ENCODE measurements around the gene MISP.

DNA sequence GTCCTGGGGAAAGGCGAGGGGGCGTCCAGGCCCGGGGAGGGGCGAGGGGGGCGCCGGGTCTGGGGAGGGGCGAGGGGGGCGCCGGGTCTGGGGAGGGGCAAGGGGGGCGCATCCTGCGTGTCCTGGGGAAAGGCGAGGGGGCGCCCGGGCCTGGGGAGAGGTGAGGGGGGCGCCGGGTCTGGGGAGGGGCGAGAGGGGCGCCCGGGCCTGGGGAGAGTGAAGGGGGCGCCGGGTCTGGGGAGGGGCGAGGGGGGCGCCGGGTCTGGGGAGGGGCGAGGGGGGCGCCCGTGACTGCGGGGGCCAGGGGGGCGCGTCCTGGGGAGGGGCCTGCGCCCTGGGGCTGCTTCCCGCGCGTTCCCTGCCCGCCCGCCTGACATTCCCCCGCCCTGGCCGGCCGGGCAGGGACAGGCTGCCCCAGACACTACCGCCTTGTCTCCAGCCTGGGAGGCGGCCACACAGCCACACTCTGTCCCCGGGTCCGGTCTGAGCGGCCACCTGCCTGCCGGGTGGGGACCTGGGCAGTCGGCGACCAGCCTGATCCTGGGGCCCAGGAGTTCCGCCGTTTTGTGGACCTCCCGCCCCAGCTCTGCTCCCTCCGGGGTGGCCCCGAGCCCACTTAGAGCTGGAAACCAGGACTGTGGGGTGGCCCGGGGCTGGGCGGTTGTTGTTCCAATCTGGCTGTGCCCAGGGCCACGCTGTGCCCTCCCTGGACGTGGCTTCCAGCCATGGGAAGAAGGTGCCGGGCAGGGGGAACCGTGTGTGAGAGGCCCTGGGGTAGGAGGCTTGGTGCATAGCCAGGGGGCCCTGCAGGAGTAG, 30.4 kb upstream of the MISP start:
- no peak for TF ChIP-seq TAF1 (IDR thresholded peaks at IDR 0.05; ENCODE audit: low read depth)
- no peak for TF ChIP-seq CEBPB (IDR thresholded peaks at IDR 0.05)
- TF ChIP-seq CREB1 (IDR thresholded peaks at IDR 0.05; ENCODE audit: low read depth): no peak
- no peak for TF ChIP-seq TEAD4 (IDR thresholded peaks at IDR 0.05)
- TF ChIP-seq EP300 (IDR thresholded peaks at IDR 0.05; ENCODE audit: borderline replicate concordance): no peak
- TF ChIP-seq, protein P1, sequence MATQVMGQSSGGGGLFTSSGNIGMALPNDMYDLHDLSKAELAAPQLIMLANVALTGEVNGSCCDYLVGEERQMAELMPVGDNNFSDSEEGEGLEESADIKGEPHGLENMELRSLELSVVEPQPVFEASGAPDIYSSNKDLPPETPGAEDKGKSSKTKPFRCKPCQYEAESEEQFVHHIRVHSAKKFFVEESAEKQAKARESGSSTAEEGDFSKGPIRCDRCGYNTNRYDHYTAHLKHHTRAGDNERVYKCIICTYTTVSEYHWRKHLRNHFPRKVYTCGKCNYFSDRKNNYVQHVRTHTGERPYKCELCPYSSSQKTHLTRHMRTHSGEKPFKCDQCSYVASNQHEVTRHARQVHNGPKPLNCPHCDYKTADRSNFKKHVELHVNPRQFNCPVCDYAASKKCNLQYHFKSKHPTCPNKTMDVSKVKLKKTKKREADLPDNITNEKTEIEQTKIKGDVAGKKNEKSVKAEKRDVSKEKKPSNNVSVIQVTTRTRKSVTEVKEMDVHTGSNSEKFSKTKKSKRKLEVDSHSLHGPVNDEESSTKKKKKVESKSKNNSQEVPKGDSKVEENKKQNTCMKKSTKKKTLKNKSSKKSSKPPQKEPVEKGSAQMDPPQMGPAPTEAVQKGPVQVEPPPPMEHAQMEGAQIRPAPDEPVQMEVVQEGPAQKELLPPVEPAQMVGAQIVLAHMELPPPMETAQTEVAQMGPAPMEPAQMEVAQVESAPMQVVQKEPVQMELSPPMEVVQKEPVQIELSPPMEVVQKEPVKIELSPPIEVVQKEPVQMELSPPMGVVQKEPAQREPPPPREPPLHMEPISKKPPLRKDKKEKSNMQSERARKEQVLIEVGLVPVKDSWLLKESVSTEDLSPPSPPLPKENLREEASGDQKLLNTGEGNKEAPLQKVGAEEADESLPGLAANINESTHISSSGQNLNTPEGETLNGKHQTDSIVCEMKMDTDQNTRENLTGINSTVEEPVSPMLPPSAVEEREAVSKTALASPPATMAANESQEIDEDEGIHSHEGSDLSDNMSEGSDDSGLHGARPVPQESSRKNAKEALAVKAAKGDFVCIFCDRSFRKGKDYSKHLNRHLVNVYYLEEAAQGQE (IDR thresholded peaks at IDR 0.05; ENCODE audit: low read depth): no peak
- TF ChIP-seq, protein P2, sequence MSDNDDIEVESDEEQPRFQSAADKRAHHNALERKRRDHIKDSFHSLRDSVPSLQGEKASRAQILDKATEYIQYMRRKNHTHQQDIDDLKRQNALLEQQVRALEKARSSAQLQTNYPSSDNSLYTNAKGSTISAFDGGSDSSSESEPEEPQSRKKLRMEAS (IDR thresholded peaks at IDR 0.05): no peak
- TF ChIP-seq FOXM1 (IDR thresholded peaks at IDR 0.05; ENCODE audit: borderline replicate concordance, low read depth): no peak
- no peak for TF ChIP-seq TCF12 (IDR thresholded peaks at IDR 0.05; ENCODE audit: low read depth)
